Measurements from ENCODE around the gene DIAPH3. TPM values are rescaled to one million over a fixed set of nuclear protein-coding genes. Genes with fewer than 3 reads are reported as not detected.
"Not testable (repeated sequence)": the region's sequence is repeated elsewhere in the genome, so short reads cannot be mapped to it uniquely, and the experiment has no call there.

The DIAPH3 gene
- total and polyA plus RNA-seq, 4 experiments from 2014 or later = 0.03 TPM; not detected in 3

GRCh38 chr13:60066226-60066625 is 97.5 kb downstream of the DIAPH3 start:
- Histone ChIP-seq H3K36me3 (ENCODE audit: insufficient read depth, low read length) (no peaks in the 10 kb centered on the region), H3K27ac (ENCODE audit: low read depth, low read length) (no peak overlapping the region), H3K27me3 (ENCODE audit: insufficient read depth, low read length) (no peaks in the 10 kb centered on the region), H3K9me3 (ENCODE audit: control insufficient read depth in 1 of 2, low read length in 2 of 2) (no peaks in the 10 kb centered on the region), H3K4me1 (ENCODE audit: insufficient read depth, low read length) (no peaks in the 10 kb centered on the region), H3K4me3 (ENCODE audit: low read length in 2 of 2) (no peak overlapping the region)
- Mint-ChIP-seq H3K9me3 (peaks cover 0 to 3% (median 0%) of the 10 kb centered on the region in 8 donors), H3K27me3 (no peaks in the 10 kb centered on the region), H3K27ac (no peak overlapping the region), H3K4me3 (no peak overlapping the region), H3K4me1 (no peaks in the 10 kb centered on the region), H3K36me3 (no peaks in the 10 kb centered on the region)
- intact Hi-C loops (cut with micrococcal nuclease) = no loop called here
- ChIA-PET CTCF (ENCODE audit: partially characterized antibody) (no interaction called here), POLR2A (ENCODE audit: partially characterized antibody) (no interaction called here)
- DNase-seq = no peak

GRCh38 chr13:60062502-60062901 is 101.2 kb downstream of the DIAPH3 start:
- no peaks in the 10 kb centered on the region for H3K9me3 ChIP-seq (ENCODE audit: control insufficient read depth in 1 of 2, low read length in 2 of 2)
- H3K36me3 Mint-ChIP-seq = no peaks in the 10 kb centered on the region
- H3K9me3 Mint-ChIP-seq = no peaks in the 10 kb centered on the region
- no peaks in the 10 kb centered on the region for H3K27me3 Mint-ChIP-seq
- POLR2A ChIA-PET (ENCODE audit: partially characterized antibody) = no interaction called here
- H3K27ac Mint-ChIP-seq = no peak overlapping the region
- H3K4me1 Mint-ChIP-seq = no peaks in the 10 kb centered on the region
- no peak overlapping the region for H3K4me3 ChIP-seq (ENCODE audit: low read length in 2 of 2)
- no peak overlapping the region for H3K4me3 Mint-ChIP-seq
- no peaks in the 10 kb centered on the region for H3K36me3 ChIP-seq (ENCODE audit: insufficient read depth, low read length)
- H3K27me3 ChIP-seq (ENCODE audit: insufficient read depth, low read length) = no peaks in the 10 kb centered on the region
- H3K27ac ChIP-seq (ENCODE audit: low read depth, low read length) = no peak overlapping the region
- H3K4me1 ChIP-seq (ENCODE audit: insufficient read depth, low read length) = no peaks in the 10 kb centered on the region
- CTCF ChIA-PET (ENCODE audit: partially characterized antibody) = no interaction called here
- intact Hi-C loops (cut with micrococcal nuclease) = no loop called here
- no peak for DNase-seq

- H3K27me3 Mint-ChIP-seq = no peaks in the 10 kb centered on the region
- Histone ChIP-seq H3K4me3 (ENCODE audit: low read length in 2 of 2) (no peak overlapping the region), H3K9me3 (ENCODE audit: control insufficient read depth in 1 of 2, low read length in 2 of 2) (no peaks in the 10 kb centered on the region), H3K36me3 (ENCODE audit: insufficient read depth, low read length) (no peaks in the 10 kb centered on the region), H3K27ac (ENCODE audit: low read depth, low read length) (no peak overlapping the region), H3K4me1 (ENCODE audit: insufficient read depth, low read length) (no peaks in the 10 kb centered on the region), H3K27me3 (ENCODE audit: insufficient read depth, low read length) (no peaks in the 10 kb centered on the region)
- no peak overlapping the region for H3K4me3 Mint-ChIP-seq
- H3K4me1 Mint-ChIP-seq = no peaks in the 10 kb centered on the region
- CTCF ChIA-PET (ENCODE audit: partially characterized antibody) = no interaction called here
- H3K27ac Mint-ChIP-seq = no peak overlapping the region
- intact Hi-C loops (cut with micrococcal nuclease) = no loop called here
- POLR2A ChIA-PET (ENCODE audit: partially characterized antibody) = no interaction called here
- no peaks in the 10 kb centered on the region for H3K36me3 Mint-ChIP-seq
- DNase-seq = no peak
- no peaks in the 10 kb centered on the region for H3K9me3 Mint-ChIP-seq
These were observed 102.0 kb downstream of the DIAPH3 start for GRCh38 chr13:60061737-60062136.

- Mint-ChIP-seq H3K27me3 (no peaks in the 10 kb centered on the region), H3K4me1 (no peaks in the 10 kb centered on the region), H3K27ac (no peak overlapping the region), H3K9me3 (no peaks in the 10 kb centered on the region), H3K36me3 (no peaks in the 10 kb centered on the region), H3K4me3 (no peak overlapping the region)
- ChIA-PET POLR2A (ENCODE audit: partially characterized antibody) (no interaction called here), CTCF (ENCODE audit: partially characterized antibody) (no interaction called here)
- DNase-seq = no peak
- H3K4me3 ChIP-seq (ENCODE audit: low read length in 2 of 2) = no peak overlapping the region
- H3K9me3 ChIP-seq (ENCODE audit: control insufficient read depth in 1 of 2, low read length in 2 of 2) = no peaks in the 10 kb centered on the region
- H3K4me1 ChIP-seq (ENCODE audit: insufficient read depth, low read length) = no peaks in the 10 kb centered on the region
- H3K27me3 ChIP-seq (ENCODE audit: insufficient read depth, low read length) = no peaks in the 10 kb centered on the region
- no peaks in the 10 kb centered on the region for H3K36me3 ChIP-seq (ENCODE audit: insufficient read depth, low read length)
- intact Hi-C loops (cut with micrococcal nuclease) = no loop called here
- no peak overlapping the region for H3K27ac ChIP-seq (ENCODE audit: low read depth, low read length)
These were observed 111.9 kb downstream of the DIAPH3 start for GRCh38 chr13:60051754-60052285.

GRCh38 chr13:60048353-60048752 is 115.4 kb downstream of the DIAPH3 start:
- H3K36me3 Mint-ChIP-seq, DNase-seq: not testable (repeated sequence)

GRCh38 chr13:60047918-60048317 is 115.8 kb downstream of the DIAPH3 start:
- no peak overlapping the region for H3K27ac ChIP-seq (ENCODE audit: low read depth, low read length)
- H3K36me3 Mint-ChIP-seq = no peaks in the 10 kb centered on the region
- no peaks in the 10 kb centered on the region for H3K4me1 Mint-ChIP-seq
- intact Hi-C loops (cut with micrococcal nuclease) = no loop called here
- H3K27me3 Mint-ChIP-seq = no peaks in the 10 kb centered on the region
- H3K36me3 ChIP-seq (ENCODE audit: insufficient read depth, low read length) = no peaks in the 10 kb centered on the region
- DNase-seq = no peak
- ChIA-PET CTCF (ENCODE audit: partially characterized antibody) (no interaction called here), POLR2A (ENCODE audit: partially characterized antibody) (no interaction called here)
- no peak overlapping the region for H3K4me3 ChIP-seq (ENCODE audit: low read length in 2 of 2)
- no peak overlapping the region for H3K4me3 Mint-ChIP-seq
- H3K27ac Mint-ChIP-seq = peak overlapping the region in 1 of 7 donors; percentile 61
- no peaks in the 10 kb centered on the region for H3K9me3 ChIP-seq (ENCODE audit: control insufficient read depth in 1 of 2, low read length in 2 of 2)
- no peaks in the 10 kb centered on the region for H3K4me1 ChIP-seq (ENCODE audit: insufficient read depth, low read length)
- H3K27me3 ChIP-seq (ENCODE audit: insufficient read depth, low read length) = no peaks in the 10 kb centered on the region
- no peaks in the 10 kb centered on the region for H3K9me3 Mint-ChIP-seq

More at GRCh38 chr13:60048353-60048752, 115.4 kb downstream of the DIAPH3 start:
- H3K4me1 Mint-ChIP-seq; H3K27ac ChIP-seq (ENCODE audit: low read depth, low read length); intact Hi-C loops (cut with micrococcal nuclease); H3K4me1 ChIP-seq (ENCODE audit: insufficient read depth, low read length); H3K36me3 ChIP-seq (ENCODE audit: insufficient read depth, low read length); H3K4me3 ChIP-seq (ENCODE audit: low read length in 2 of 2); H3K27ac Mint-ChIP-seq; H3K4me3 Mint-ChIP-seq; H3K9me3 ChIP-seq (ENCODE audit: control insufficient read depth in 1 of 2, low read length in 2 of 2); H3K27me3 Mint-ChIP-seq; POLR2A ChIA-PET (ENCODE audit: partially characterized antibody); H3K9me3 Mint-ChIP-seq; H3K27me3 ChIP-seq (ENCODE audit: insufficient read depth, low read length); CTCF ChIA-PET (ENCODE audit: partially characterized antibody): not testable (repeated sequence)

GRCh38 chr13:60044321-60044720 is 119.4 kb downstream of the DIAPH3 start:
- H3K27ac ChIP-seq (ENCODE audit: low read depth, low read length) = no peak overlapping the region
- no peaks in the 10 kb centered on the region for H3K27me3 ChIP-seq (ENCODE audit: insufficient read depth, low read length)
- intact Hi-C loops (cut with micrococcal nuclease) = no loop called here
- CTCF ChIA-PET (ENCODE audit: partially characterized antibody) = no interaction called here
- H3K4me1 Mint-ChIP-seq = no peaks in the 10 kb centered on the region
- H3K4me3 ChIP-seq (ENCODE audit: low read length in 2 of 2) = no peak overlapping the region
- no peaks in the 10 kb centered on the region for H3K36me3 ChIP-seq (ENCODE audit: insufficient read depth, low read length)
- no peak for DNase-seq
- H3K4me3 Mint-ChIP-seq = no peak overlapping the region
- no peaks in the 10 kb centered on the region for H3K9me3 ChIP-seq (ENCODE audit: control insufficient read depth in 1 of 2, low read length in 2 of 2)
- H3K9me3 Mint-ChIP-seq = no peaks in the 10 kb centered on the region
- no peaks in the 10 kb centered on the region for H3K36me3 Mint-ChIP-seq
- H3K27me3 Mint-ChIP-seq = no peaks in the 10 kb centered on the region
- H3K27ac Mint-ChIP-seq = no peak overlapping the region
- POLR2A ChIA-PET (ENCODE audit: partially characterized antibody) = no interaction called here
- H3K4me1 ChIP-seq (ENCODE audit: insufficient read depth, low read length) = no peaks in the 10 kb centered on the region

GRCh38 chr13:60043262-60043661 is 120.5 kb downstream of the DIAPH3 start:
- Mint-ChIP-seq H3K4me1 (no peaks in the 10 kb centered on the region), H3K9me3 (no peaks in the 10 kb centered on the region), H3K36me3 (no peaks in the 10 kb centered on the region), H3K4me3 (no peak overlapping the region), H3K27me3 (no peaks in the 10 kb centered on the region), H3K27ac (no peak overlapping the region)
- POLR2A ChIA-PET (ENCODE audit: partially characterized antibody) = no interaction called here
- intact Hi-C loops (cut with micrococcal nuclease) = no loop called here
- no peak for DNase-seq
- Histone ChIP-seq H3K9me3 (ENCODE audit: control insufficient read depth in 1 of 2, low read length in 2 of 2) (no peaks in the 10 kb centered on the region), H3K27me3 (ENCODE audit: insufficient read depth, low read length) (no peaks in the 10 kb centered on the region), H3K4me1 (ENCODE audit: insufficient read depth, low read length) (no peaks in the 10 kb centered on the region), H3K27ac (ENCODE audit: low read depth, low read length) (no peak overlapping the region), H3K4me3 (ENCODE audit: low read length in 2 of 2) (no peak overlapping the region), H3K36me3 (ENCODE audit: insufficient read depth, low read length) (no peaks in the 10 kb centered on the region)
- CTCF ChIA-PET (ENCODE audit: partially characterized antibody) = no interaction called here

Measured in CD4-positive, alpha-beta memory T cell (primary cell).